Measurements from ENCODE around the gene EP300.
"Not testable (repeated sequence)": the region's sequence is repeated elsewhere in the genome, so short reads cannot be mapped to it uniquely, and the experiment has no call there.

EP300 gene

GRCh38 chr22:41152902-41153301 lies 60.5 kb downstream of the EP300 start:
- H3K27me3 ChIP-seq (ENCODE audit: insufficient read depth, low read length), result no peaks in the 10 kb centered on the region
- H3K4me3 ChIP-seq (ENCODE audit: low read length), result no peak overlapping the region
- WGBS, result 97% methylated on average over 7 of the region's 7 CpGs
- no peak overlapping the region for H3K9ac ChIP-seq (ENCODE audit: low read depth, low read length)
- H3K9me3 ChIP-seq (ENCODE audit: insufficient read depth, low read depth, low read length), result no peaks in the 10 kb centered on the region
- H3K27ac ChIP-seq (ENCODE audit: low read depth, low read length), result no peak overlapping the region
- peaks cover 100% of the 10 kb centered on the region for H3K36me3 ChIP-seq (ENCODE audit: insufficient read depth, low read length)
- no peaks in the 10 kb centered on the region for H3K4me1 ChIP-seq (ENCODE audit: insufficient read depth, low read length)

GRCh38 chr22:41157083-41157482 lies 64.7 kb downstream of the EP300 start:
- Histone ChIP-seq H3K4me1 (ENCODE audit: insufficient read depth, low read length) (no peaks in the 10 kb centered on the region), H3K9me3 (ENCODE audit: insufficient read depth, low read depth, low read length) (no peaks in the 10 kb centered on the region), H3K9ac (ENCODE audit: low read depth, low read length) (no peak overlapping the region), H3K36me3 (ENCODE audit: insufficient read depth, low read length) (peaks cover 98% of the 10 kb centered on the region), H3K27ac (ENCODE audit: low read depth, low read length) (no peak overlapping the region), H3K4me3 (ENCODE audit: low read length) (no peak overlapping the region), H3K27me3 (ENCODE audit: insufficient read depth, low read length) (no peaks in the 10 kb centered on the region)
- 97% methylated on average over 4 of the region's 4 CpGs for WGBS

DNA sequence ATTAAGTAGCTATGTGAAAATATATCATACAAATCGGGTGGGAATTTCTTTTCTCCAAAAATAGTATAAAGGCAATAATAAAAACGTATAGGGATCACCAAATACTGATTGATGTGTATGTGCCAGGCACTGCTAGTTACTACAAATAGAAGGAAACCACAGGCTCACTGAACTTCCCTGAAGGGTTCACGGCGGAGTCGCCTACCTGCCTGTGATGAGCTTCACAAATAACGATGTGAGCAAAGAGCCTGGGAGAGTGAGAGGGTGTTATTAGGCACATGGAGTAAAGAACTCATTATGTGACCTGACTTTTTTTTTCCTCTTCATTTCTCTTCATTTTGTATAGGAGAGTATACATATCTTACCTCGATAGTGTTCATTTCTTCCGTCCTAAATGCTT lies 76.8 kb downstream of the EP300 start:
- H3K27ac ChIP-seq (ENCODE audit: low read depth, low read length), result no peak overlapping the region
- no peaks in the 10 kb centered on the region for H3K27me3 ChIP-seq (ENCODE audit: insufficient read depth, low read length)
- peaks cover 97% of the 10 kb centered on the region for H3K36me3 ChIP-seq (ENCODE audit: insufficient read depth, low read length)
- H3K9me3 ChIP-seq (ENCODE audit: insufficient read depth, low read depth, low read length), result no peaks in the 10 kb centered on the region
- no peak overlapping the region for H3K4me3 ChIP-seq (ENCODE audit: low read length)
- H3K4me1 ChIP-seq (ENCODE audit: insufficient read depth, low read length), result no peaks in the 10 kb centered on the region
- 96% methylated on average over 8 of the region's 8 CpGs for WGBS
- H3K9ac ChIP-seq (ENCODE audit: low read depth, low read length), result no peak overlapping the region

- Histone ChIP-seq H3K9me3 (ENCODE audit: insufficient read depth, low read depth, low read length) (no peaks in the 10 kb centered on the region), H3K36me3 (ENCODE audit: insufficient read depth, low read length) (peaks cover 98% of the 10 kb centered on the region), H3K27me3 (ENCODE audit: insufficient read depth, low read length) (no peaks in the 10 kb centered on the region), H3K4me3 (ENCODE audit: low read length) (no peak overlapping the region), H3K27ac (ENCODE audit: low read depth, low read length) (no peak overlapping the region), H3K4me1 (ENCODE audit: insufficient read depth, low read length) (no peaks in the 10 kb centered on the region), H3K9ac (ENCODE audit: low read depth, low read length) (no peak overlapping the region)
- whole genome bisulfite sequencing, result 89% methylated on average over 3 of the region's 3 CpGs
These were observed 79.6 kb downstream of the EP300 start for GRCh38 chr22:41171996-41172395.

DNA sequence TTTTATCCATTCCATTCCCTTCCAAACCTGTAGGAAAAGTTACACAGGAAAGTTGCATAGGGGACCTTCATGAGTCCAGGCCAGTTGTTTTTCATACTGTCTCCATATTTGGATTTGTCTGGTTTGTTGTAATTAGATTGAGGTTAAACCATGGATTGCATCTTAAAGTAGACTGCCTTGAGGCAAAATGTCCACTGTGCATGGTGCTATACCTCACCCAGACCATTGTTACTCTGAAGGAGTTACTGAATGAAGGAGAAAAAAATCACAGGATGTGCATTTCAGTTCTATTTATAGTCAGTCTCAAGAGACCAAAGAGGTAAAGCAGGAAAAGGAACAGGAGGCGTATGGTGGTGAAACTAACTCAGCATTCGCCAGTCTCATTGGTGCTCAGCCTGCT lies 83.2 kb downstream of the EP300 start:
- Histone ChIP-seq H3K9me3 (ENCODE audit: insufficient read depth, low read depth, low read length) (no peaks in the 10 kb centered on the region), H3K9ac (ENCODE audit: low read depth, low read length) (no peak overlapping the region), H3K36me3 (ENCODE audit: insufficient read depth, low read length) (peaks cover 99% of the 10 kb centered on the region), H3K4me1 (ENCODE audit: insufficient read depth, low read length) (no peaks in the 10 kb centered on the region), H3K27ac (ENCODE audit: low read depth, low read length) (no peak overlapping the region), H3K27me3 (ENCODE audit: insufficient read depth, low read length) (no peaks in the 10 kb centered on the region), H3K4me3 (ENCODE audit: low read length) (no peak overlapping the region)
- WGBS, result 98% methylated on average over 2 of the region's 2 CpGs

DNA sequence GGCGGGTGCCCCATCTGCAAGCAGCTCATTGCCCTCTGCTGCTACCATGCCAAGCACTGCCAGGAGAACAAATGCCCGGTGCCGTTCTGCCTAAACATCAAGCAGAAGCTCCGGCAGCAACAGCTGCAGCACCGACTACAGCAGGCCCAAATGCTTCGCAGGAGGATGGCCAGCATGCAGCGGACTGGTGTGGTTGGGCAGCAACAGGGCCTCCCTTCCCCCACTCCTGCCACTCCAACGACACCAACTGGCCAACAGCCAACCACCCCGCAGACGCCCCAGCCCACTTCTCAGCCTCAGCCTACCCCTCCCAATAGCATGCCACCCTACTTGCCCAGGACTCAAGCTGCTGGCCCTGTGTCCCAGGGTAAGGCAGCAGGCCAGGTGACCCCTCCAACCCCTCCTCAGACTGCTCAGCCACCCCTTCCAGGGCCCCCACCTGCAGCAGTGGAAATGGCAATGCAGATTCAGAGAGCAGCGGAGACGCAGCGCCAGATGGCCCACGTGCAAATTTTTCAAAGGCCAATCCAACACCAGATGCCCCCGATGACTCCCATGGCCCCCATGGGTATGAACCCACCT lies 84.7 kb downstream of the EP300 start:
- H3K27me3 ChIP-seq (ENCODE audit: insufficient read depth, low read length), result no peaks in the 10 kb centered on the region
- WGBS, result 95% methylated on average over 15 of the region's 15 CpGs
- no peak overlapping the region for H3K9ac ChIP-seq (ENCODE audit: low read depth, low read length)
- H3K9me3 ChIP-seq (ENCODE audit: insufficient read depth, low read depth, low read length), result no peaks in the 10 kb centered on the region
- H3K36me3 ChIP-seq (ENCODE audit: insufficient read depth, low read length), result peaks cover 84% of the 10 kb centered on the region
- H3K4me3 ChIP-seq (ENCODE audit: low read length), result no peak overlapping the region
- no peak overlapping the region for H3K27ac ChIP-seq (ENCODE audit: low read depth, low read length)
- H3K4me1 ChIP-seq (ENCODE audit: insufficient read depth, low read length), result peaks cover 7% of the 10 kb centered on the region

- Histone ChIP-seq H3K4me1 (ENCODE audit: insufficient read depth, low read length) (peaks cover 7% of the 10 kb centered on the region), H3K4me3 (ENCODE audit: low read length) (no peak overlapping the region)
- WGBS, result 94% methylated on average over 9 of the region's 9 CpGs
These were observed 85.4 kb downstream of the EP300 start for GRCh38 chr22:41177622-41178424.

DNA sequence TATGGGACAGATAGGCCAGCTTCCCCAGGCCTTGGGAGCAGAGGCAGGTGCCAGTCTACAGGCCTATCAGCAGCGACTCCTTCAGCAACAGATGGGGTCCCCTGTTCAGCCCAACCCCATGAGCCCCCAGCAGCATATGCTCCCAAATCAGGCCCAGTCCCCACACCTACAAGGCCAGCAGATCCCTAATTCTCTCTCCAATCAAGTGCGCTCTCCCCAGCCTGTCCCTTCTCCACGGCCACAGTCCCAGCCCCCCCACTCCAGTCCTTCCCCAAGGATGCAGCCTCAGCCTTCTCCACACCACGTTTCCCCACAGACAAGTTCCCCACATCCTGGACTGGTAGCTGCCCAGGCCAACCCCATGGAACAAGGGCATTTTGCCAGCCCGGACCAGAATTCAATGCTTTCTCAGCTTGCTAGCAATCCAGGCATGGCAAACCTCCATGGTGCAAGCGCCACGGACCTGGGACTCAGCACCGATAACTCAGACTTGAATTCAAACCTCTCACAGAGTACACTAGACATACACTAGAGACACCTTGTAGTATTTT lies 86.1 kb downstream of the EP300 start:
- Histone ChIP-seq H3K4me3 (ENCODE audit: low read length) (no peak overlapping the region), H3K36me3 (ENCODE audit: insufficient read depth, low read length) (peaks cover 71% of the 10 kb centered on the region), H3K27ac (ENCODE audit: low read depth, low read length) (no peak overlapping the region), H3K9ac (ENCODE audit: low read depth, low read length) (no peak overlapping the region), H3K9me3 (ENCODE audit: insufficient read depth, low read depth, low read length) (no peaks in the 10 kb centered on the region), H3K4me1 (ENCODE audit: insufficient read depth, low read length) (peaks cover 7% of the 10 kb centered on the region), H3K27me3 (ENCODE audit: insufficient read depth, low read length) (no peaks in the 10 kb centered on the region)
- WGBS, result 95% methylated on average over 8 of the region's 8 CpGs

More at GRCh38 chr22:41177622-41178424, 85.4 kb downstream of the EP300 start:
- Histone ChIP-seq H3K27ac (ENCODE audit: low read depth, low read length) (no peak overlapping the region), H3K36me3 (ENCODE audit: insufficient read depth, low read length) (peaks cover 77% of the 10 kb centered on the region), H3K9ac (ENCODE audit: low read depth, low read length) (no peak overlapping the region), H3K9me3 (ENCODE audit: insufficient read depth, low read depth, low read length) (no peaks in the 10 kb centered on the region), H3K27me3 (ENCODE audit: insufficient read depth, low read length) (no peaks in the 10 kb centered on the region)

DNA sequence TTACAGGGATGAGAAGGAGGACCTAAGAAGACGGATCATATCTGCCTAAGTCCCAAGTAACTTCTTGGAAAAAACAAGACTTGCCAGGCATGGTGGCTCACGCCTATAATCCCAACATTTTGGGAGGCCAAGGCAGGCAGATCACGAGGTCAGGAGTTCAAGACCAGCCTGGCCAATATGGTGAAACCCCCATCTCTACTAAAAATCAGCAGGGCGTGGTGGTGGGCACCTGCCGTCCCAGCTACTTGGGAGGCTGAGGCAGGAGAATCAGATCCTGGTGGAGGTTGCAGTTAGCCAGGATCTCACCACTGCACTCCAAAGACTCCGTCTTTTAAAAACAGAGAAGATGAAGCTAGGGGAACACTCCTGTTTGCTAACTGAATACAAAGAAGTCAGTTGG lies 88.0 kb downstream of the EP300 start:
- H3K9ac ChIP-seq (ENCODE audit: low read depth, low read length); H3K27ac ChIP-seq (ENCODE audit: low read depth, low read length); H3K9me3 ChIP-seq (ENCODE audit: insufficient read depth, low read depth, low read length); H3K27me3 ChIP-seq (ENCODE audit: insufficient read depth, low read length); H3K4me3 ChIP-seq (ENCODE audit: low read length): not testable (repeated sequence)
- WGBS, result 97% methylated on average over 6 of the region's 6 CpGs
- peaks cover 52% of the 10 kb centered on the region for H3K36me3 ChIP-seq (ENCODE audit: insufficient read depth, low read length)
- peaks cover 13% of the 10 kb centered on the region for H3K4me1 ChIP-seq (ENCODE audit: insufficient read depth, low read length)

DNA sequence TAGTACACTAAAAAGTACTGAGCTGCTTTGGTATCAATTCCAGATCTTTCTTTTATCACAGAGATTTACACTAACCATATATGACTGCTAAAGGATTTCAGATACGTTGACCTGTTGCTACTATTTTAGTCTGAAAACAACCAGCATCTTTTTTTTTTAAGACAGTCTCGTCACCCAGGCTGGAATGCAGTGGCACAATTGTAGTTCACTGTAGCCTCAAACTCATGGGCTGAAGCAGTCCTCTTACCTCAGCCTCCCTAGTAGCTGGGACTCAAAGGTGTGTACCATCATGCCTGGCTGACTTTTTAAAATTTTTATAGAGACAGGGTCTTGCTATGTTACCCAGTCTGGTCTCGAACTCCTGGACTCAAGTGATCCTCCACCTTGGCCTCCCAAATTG lies 88.5 kb downstream of the EP300 start:
- no peaks in the 10 kb centered on the region for H3K9me3 ChIP-seq (ENCODE audit: insufficient read depth, low read depth, low read length)
- H3K4me3 ChIP-seq (ENCODE audit: low read length), result no peak overlapping the region
- H3K36me3 ChIP-seq (ENCODE audit: insufficient read depth, low read length), result peaks cover 46% of the 10 kb centered on the region
- H3K27ac ChIP-seq (ENCODE audit: low read depth, low read length), result no peak overlapping the region
- peaks cover 13% of the 10 kb centered on the region for H3K4me1 ChIP-seq (ENCODE audit: insufficient read depth, low read length)
- WGBS, result 96% methylated on average over 3 of the region's 3 CpGs
- no peak overlapping the region for H3K9ac ChIP-seq (ENCODE audit: low read depth, low read length)
- H3K27me3 ChIP-seq (ENCODE audit: insufficient read depth, low read length), result no peaks in the 10 kb centered on the region

DNA sequence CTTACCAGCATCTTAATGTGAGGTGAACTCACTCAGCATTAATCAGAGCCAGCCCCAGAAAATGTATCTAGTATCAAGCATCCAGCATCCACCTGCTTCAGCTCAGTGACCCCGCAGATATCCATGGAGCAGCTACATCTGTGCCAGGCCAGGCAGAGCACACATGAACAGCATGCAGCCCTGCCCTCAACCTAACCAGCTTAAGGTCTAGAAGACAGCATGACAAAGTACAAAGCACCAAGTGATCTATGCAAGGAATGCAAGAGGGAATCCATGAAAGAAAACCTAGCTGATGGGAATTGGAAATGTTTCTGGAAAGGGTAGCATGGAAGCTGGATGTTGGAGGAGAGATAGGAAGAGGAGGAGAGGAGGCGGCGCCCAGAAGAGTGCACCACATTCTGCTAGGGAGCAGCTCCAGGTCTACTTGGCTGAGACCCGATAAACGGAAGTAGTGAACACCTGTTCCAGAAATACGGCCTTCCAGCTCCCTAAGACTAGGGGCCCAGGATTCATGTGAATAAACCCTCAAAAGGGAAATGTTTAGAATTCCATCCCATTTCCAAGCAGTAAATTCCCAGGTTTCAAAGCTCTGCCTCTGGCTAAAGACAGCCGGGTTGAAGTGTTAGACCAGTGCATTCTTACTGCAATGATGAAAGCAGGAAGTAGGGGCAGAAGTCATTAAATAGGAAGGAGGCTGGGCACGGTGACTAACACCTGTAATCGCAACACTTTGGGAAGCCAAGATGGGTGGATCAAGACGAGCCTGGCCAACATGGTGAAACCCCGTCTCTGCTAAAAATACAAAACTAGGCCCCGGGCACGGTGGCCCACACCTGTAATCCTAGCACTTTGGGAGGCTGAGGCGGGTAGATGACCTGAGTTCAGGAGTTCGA lies 89.2 kb downstream of the EP300 start:
- WGBS, result 89% methylated on average over 15 of the region's 15 CpGs
- H3K27me3 ChIP-seq (ENCODE audit: insufficient read depth, low read length), result no peaks in the 10 kb centered on the region
- no peak overlapping the region; the same call in 1 of the 2 replicates for H3K27ac ChIP-seq (ENCODE audit: low read depth, low read length)
- H3K36me3 ChIP-seq (ENCODE audit: insufficient read depth, low read length), result peaks cover 40% of the 10 kb centered on the region
- peaks cover 13% of the 10 kb centered on the region for H3K4me1 ChIP-seq (ENCODE audit: insufficient read depth, low read length)
- no peaks in the 10 kb centered on the region for H3K9me3 ChIP-seq (ENCODE audit: insufficient read depth, low read depth, low read length)
- H3K9ac ChIP-seq (ENCODE audit: low read depth, low read length), result no peak overlapping the region
- no peak overlapping the region for H3K4me3 ChIP-seq (ENCODE audit: low read length)
